NT2/D1 (cell line): ENCODE data around the gene CTAGE1.

Source experiments
- DNase-seq: peaks from one replicate; pipeline ENCODE4 v3.0.0-alpha.2; 2011; ENCODE audit warnings: low read depth, low spot score
- H3K27me3 ChIP-seq: 2 replicates; pipeline ENCODE4 v1.6.0; 2011; ENCODE audit warnings: mild to moderate bottlenecking; ENCODE audit not compliant: insufficient read length, insufficient read depth
- H3K36me3 ChIP-seq: 2 replicates; pipeline ENCODE4 v1.6.1; 2011; ENCODE audit warnings: mild to moderate bottlenecking, low read length, mixed read lengths; ENCODE audit not compliant: insufficient read depth, insufficient read length
- H3K4me1 ChIP-seq: 2 replicates; pipeline ENCODE4 v1.5.1; 2011; ENCODE audit not compliant: insufficient read depth, insufficient read length
- H3K4me3 ChIP-seq: 2 replicates; pipeline ENCODE4 v1.5.1; 2011; ENCODE audit warnings: low read depth; ENCODE audit not compliant: insufficient read length
- H3K9ac ChIP-seq: 2 replicates; pipeline ENCODE4 v1.6.0; 2011; ENCODE audit warnings: low read depth; ENCODE audit not compliant: insufficient read length
- H3K9me3 ChIP-seq: 2 replicates; pipeline ENCODE4 v1.5.1; 2011; ENCODE audit warnings: mild to moderate bottlenecking, low read length; ENCODE audit not compliant: insufficient read depth
- SUZ12 ChIP-seq: IDR thresholded peaks from 2 replicates; pipeline ENCODE4 v1.6.1; 2011; ENCODE audit not compliant: insufficient read length, insufficient read depth; ENCODE audit errors: extremely low read depth

CTAGE1 gene

DNA sequence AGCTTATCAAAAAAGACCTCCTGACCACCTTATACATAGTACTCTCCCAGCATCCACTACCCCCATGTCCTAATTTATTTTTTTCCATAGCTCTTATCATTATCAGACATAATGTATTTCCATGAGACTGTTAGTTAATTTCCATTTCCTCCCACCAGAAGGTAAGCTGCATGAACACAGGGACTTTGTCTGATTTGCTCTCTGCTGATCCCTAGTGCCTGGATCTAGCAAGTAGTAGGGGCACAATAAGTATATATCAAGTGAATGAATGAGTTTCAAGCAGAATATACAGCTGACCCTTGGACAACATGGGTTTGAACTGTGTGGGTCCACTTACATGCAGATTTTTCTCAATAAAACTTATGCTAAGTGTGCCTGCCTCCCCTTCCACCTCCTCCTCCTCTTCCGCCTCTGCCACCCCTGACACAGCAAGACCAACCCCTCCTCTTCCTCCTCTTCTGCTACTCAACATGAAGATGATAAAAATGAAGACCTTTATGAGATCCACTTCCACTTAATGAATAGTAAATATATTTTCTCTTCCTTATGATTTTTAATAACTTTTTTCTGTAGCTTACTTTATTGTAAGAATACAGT, 53.8 kb downstream of the CTAGE1 start:
- Histone ChIP-seq H3K9ac (no peak overlapping the region), H3K4me3 (no peak overlapping the region), H3K4me1 (no peaks in the 10 kb centered on the region), H3K27me3 (peaks cover 8% of the 10 kb centered on the region), H3K36me3 (no peaks in the 10 kb centered on the region), H3K9me3 (no peaks in the 10 kb centered on the region)
- TF ChIP-seq SUZ12, result no peak
- no peak for DNase-seq
